ENCODE results near the gene ZNF814. TPM values are rescaled to one million over a fixed set of nuclear protein-coding genes. Genes with fewer than 3 reads are reported as not detected.
"Not testable (repeated sequence)": the region's sequence is repeated elsewhere in the genome, so short reads cannot be mapped to it uniquely, and the experiment has no call there.

ZNF814 gene
- total RNA-seq, 1 donor from 2014 or later, result 34.7 TPM

DNA sequence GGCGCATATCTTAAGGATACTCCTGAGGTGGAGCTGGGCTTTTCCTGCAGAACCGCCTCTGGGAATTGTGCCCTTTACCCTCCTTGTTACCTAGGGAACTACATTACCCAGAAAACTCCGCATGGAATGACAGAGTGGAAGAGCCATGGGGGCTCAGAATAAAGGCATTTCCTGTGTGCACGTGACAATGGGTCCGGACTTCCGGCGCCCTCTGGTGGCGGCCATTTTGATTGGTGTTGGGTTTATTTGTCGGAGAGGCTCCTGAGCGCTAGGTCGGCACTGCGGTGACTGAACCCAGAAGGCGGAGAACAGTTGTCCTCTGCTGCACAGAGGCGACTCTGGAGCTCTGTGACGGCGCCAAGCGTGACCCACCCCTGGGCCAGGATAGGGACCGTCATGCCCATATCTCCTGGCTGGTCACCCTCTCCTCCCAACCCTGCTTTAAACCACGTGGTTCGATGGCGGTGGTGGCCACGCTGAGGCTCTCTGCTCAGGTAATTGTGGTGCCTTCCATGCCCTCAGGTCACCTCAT lies 58.7 kb downstream of the ZNF814 start, which contains the start of gene ZNF587B:
TSS of gene ZNF587B (plus strand) at position 229 of the 532 bp plus-strand sequence. CDS start at position 459, 230 bp downstream.
- Mint-ChIP-seq H3K36me3 (ENCODE audit: low read depth, unreplicated experiment) (peaks cover 13% of the 10 kb centered on the region), H3K4me1 (ENCODE audit: low read depth, unreplicated experiment) (peaks cover 29% of the 10 kb centered on the region), H3K27ac (ENCODE audit: unreplicated experiment) (peak within 1 kb of the TSS; percentile 87), H3K4me3 (ENCODE audit: unreplicated experiment) (peak within 1 kb of the TSS; percentile 87), H3K27me3 (ENCODE audit: low read depth, unreplicated experiment) (no peaks in the 10 kb centered on the region), H3K9me3 (ENCODE audit: unreplicated experiment) (no peaks in the 10 kb centered on the region)
- FAIRE-seq (peak; percentile 9), DNase-seq (ENCODE audit: low read depth) (peak; percentile 44)
- peak within 1 kb of the TSS; percentile 65 for H3K27ac ChIP-seq (ENCODE audit: low read depth, low read length)
- peak within 1 kb of the TSS; percentile 72 for H3K9ac ChIP-seq (ENCODE audit: low read length)
- no peaks in the 10 kb centered on the region for H3K4me1 ChIP-seq (ENCODE audit: insufficient read depth, low read length)
- H3K79me2 ChIP-seq (ENCODE audit: insufficient read depth, low read length), result peaks cover 70% of the 10 kb centered on the region
- no peaks in the 10 kb centered on the region for H3K36me3 ChIP-seq (ENCODE audit: insufficient read depth, low read length)
- H3K9me3 ChIP-seq (ENCODE audit: insufficient read depth, low read depth, low read length), result no peaks in the 10 kb centered on the region
- peak within 1 kb of the TSS; percentile 61 for H3K4me3 ChIP-seq (ENCODE audit: insufficient read depth, low read depth, low read length)
- TF ChIP-seq, protein P1, sequence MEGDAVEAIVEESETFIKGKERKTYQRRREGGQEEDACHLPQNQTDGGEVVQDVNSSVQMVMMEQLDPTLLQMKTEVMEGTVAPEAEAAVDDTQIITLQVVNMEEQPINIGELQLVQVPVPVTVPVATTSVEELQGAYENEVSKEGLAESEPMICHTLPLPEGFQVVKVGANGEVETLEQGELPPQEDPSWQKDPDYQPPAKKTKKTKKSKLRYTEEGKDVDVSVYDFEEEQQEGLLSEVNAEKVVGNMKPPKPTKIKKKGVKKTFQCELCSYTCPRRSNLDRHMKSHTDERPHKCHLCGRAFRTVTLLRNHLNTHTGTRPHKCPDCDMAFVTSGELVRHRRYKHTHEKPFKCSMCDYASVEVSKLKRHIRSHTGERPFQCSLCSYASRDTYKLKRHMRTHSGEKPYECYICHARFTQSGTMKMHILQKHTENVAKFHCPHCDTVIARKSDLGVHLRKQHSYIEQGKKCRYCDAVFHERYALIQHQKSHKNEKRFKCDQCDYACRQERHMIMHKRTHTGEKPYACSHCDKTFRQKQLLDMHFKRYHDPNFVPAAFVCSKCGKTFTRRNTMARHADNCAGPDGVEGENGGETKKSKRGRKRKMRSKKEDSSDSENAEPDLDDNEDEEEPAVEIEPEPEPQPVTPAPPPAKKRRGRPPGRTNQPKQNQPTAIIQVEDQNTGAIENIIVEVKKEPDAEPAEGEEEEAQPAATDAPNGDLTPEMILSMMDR (IDR thresholded peaks at IDR 0.05; ENCODE audit: insufficient read depth, low read depth, low read length), result no peak
- no peak for TF ChIP-seq EZH2 (IDR thresholded peaks at IDR 0.05; ENCODE audit: insufficient read depth, low read length)
- H3K27me3 ChIP-seq (ENCODE audit: insufficient read depth, low read length), result no peaks in the 10 kb centered on the region
- H2AFZ ChIP-seq (ENCODE audit: low read depth, low read length), result peak within 1 kb of the TSS; percentile 78
- peaks cover 39% of the 10 kb centered on the region for H4K20me1 ChIP-seq (ENCODE audit: insufficient read depth, low read length)
- peak within 1 kb of the TSS; percentile 84 for H3K4me2 ChIP-seq (ENCODE audit: low read length)

DNA sequence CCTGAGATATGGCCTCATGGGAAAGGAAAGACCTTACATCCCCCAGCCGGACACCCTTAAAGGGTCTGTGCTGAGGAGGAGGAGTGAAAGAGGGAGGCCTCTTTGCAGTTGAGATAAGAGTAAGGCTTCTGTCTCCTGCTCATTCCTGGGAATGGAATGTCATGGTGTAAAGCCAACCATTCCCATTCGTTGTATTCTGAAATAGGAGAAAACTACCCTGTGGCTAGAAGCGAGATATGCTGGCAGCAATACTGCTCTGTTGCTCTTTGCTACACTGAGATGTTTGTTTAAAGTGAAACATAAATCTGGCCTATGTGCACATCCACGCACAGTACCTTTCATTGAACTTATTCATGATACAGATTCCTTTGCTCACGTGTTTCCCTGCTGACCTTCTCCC lies 59.5 kb downstream of the ZNF814 start:
- Histone ChIP-seq H3K4me3 (ENCODE audit: insufficient read depth, low read depth, low read length) (no peak overlapping the region), H3K27ac (ENCODE audit: low read depth, low read length) (no peak overlapping the region), H3K79me2 (ENCODE audit: insufficient read depth, low read length) (peaks cover 78% of the 10 kb centered on the region), H3K27me3 (ENCODE audit: insufficient read depth, low read length) (no peaks in the 10 kb centered on the region), H4K20me1 (ENCODE audit: insufficient read depth, low read length) (peaks cover 42% of the 10 kb centered on the region), H3K36me3 (ENCODE audit: insufficient read depth, low read length) (peaks cover 2% of the 10 kb centered on the region), H3K9me3 (ENCODE audit: insufficient read depth, low read depth, low read length) (no peaks in the 10 kb centered on the region), H3K4me1 (ENCODE audit: insufficient read depth, low read length) (no peaks in the 10 kb centered on the region), H2AFZ (ENCODE audit: low read depth, low read length) (no peak overlapping the region), H3K9ac (ENCODE audit: low read length) (no peak overlapping the region), H3K4me2 (ENCODE audit: low read length) (peak overlapping the region; percentile 84)
- H3K4me3 Mint-ChIP-seq (ENCODE audit: unreplicated experiment), result peak overlapping the region; percentile 87
- no peaks in the 10 kb centered on the region for H3K27me3 Mint-ChIP-seq (ENCODE audit: low read depth, unreplicated experiment)
- no peaks in the 10 kb centered on the region for H3K9me3 Mint-ChIP-seq (ENCODE audit: unreplicated experiment)
- peak; percentile 41 for DNase-seq (ENCODE audit: low read depth)
- TF ChIP-seq, protein P1 (IDR thresholded peaks at IDR 0.05; ENCODE audit: insufficient read depth, low read depth, low read length), result no peak
- TF ChIP-seq EZH2 (IDR thresholded peaks at IDR 0.05; ENCODE audit: insufficient read depth, low read length), result no peak
- FAIRE-seq, result no peak
- H3K36me3 Mint-ChIP-seq (ENCODE audit: low read depth, unreplicated experiment), result peaks cover 13% of the 10 kb centered on the region
- H3K4me1 Mint-ChIP-seq (ENCODE audit: low read depth, unreplicated experiment), result peaks cover 29% of the 10 kb centered on the region
- H3K27ac Mint-ChIP-seq (ENCODE audit: unreplicated experiment), result peak overlapping the region; percentile 87

DNA sequence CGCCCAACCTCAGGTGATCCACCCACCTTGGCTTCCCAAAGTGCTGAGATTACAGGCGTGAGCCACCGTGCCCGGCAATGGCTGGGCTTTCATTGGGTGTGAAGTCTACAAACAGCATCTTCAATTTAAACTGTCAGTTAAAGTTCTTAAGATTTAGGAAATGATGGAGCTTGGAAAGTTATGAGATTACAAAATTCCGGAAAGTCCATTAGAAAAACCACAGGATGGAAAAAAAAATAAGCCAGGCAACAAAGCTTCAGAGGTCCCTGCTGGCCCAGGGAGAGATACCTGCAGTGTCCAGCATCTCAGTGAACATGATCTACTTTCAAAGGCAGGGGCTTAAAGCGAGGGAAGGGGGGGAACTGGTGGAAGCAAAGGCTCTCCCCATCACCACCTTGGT lies 63.3 kb downstream of the ZNF814 start:
- H3K9ac ChIP-seq (ENCODE audit: low read length), result no peak overlapping the region
- Mint-ChIP-seq H3K9me3 (ENCODE audit: unreplicated experiment) (no peaks in the 10 kb centered on the region), H3K4me1 (ENCODE audit: low read depth, unreplicated experiment) (peaks cover 33% of the 10 kb centered on the region), H3K36me3 (ENCODE audit: low read depth, unreplicated experiment) (peaks cover 20% of the 10 kb centered on the region), H3K4me3 (ENCODE audit: unreplicated experiment) (no peak overlapping the region), H3K27me3 (ENCODE audit: low read depth, unreplicated experiment) (no peaks in the 10 kb centered on the region), H3K27ac (ENCODE audit: unreplicated experiment) (no peak overlapping the region)
- H3K4me2 ChIP-seq (ENCODE audit: low read length), result no peak overlapping the region
- peaks cover 92% of the 10 kb centered on the region for H3K79me2 ChIP-seq (ENCODE audit: insufficient read depth, low read length)
- no peaks in the 10 kb centered on the region for H3K9me3 ChIP-seq (ENCODE audit: insufficient read depth, low read depth, low read length)
- TF ChIP-seq, protein P1 (IDR thresholded peaks at IDR 0.05; ENCODE audit: insufficient read depth, low read depth, low read length), result no peak
- no peak for TF ChIP-seq EZH2 (IDR thresholded peaks at IDR 0.05; ENCODE audit: insufficient read depth, low read length)
- H2AFZ ChIP-seq (ENCODE audit: low read depth, low read length), result no peak overlapping the region
- H3K4me1 ChIP-seq (ENCODE audit: insufficient read depth, low read length), result peaks cover 4% of the 10 kb centered on the region
- H4K20me1 ChIP-seq (ENCODE audit: insufficient read depth, low read length), result peaks cover 52% of the 10 kb centered on the region
- no peak overlapping the region for H3K27ac ChIP-seq (ENCODE audit: low read depth, low read length)
- H3K36me3 ChIP-seq (ENCODE audit: insufficient read depth, low read length), result peaks cover 5% of the 10 kb centered on the region
- DNase-seq (ENCODE audit: low read depth) (no peak), FAIRE-seq (no peak)
- no peak overlapping the region for H3K4me3 ChIP-seq (ENCODE audit: insufficient read depth, low read depth, low read length)
- no peaks in the 10 kb centered on the region for H3K27me3 ChIP-seq (ENCODE audit: insufficient read depth, low read length)

DNA sequence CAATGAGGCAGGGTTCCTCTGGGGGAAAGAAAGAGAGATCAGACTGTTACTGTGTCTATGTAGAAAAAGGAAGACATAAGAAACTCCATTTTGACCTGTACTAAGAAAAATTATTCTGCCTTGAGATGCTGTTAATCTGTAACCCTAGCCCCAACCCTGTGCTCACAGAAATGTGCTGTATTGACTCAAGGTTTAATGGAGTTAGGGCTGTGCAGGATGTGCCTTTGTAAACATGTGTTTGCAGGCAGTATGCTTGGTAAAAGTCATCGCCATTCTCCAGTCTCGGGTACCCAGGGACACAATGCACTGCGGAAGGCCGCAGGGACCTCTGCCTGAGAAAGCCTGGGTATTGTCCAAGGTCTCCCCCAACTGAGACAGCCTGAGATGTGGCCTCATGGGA lies 65.2 kb downstream of the ZNF814 start:
- FAIRE-seq, result not testable (repeated sequence)

More for the DNA sequence above, 65.2 kb downstream of the ZNF814 start:
- H3K4me2 ChIP-seq (ENCODE audit: low read length); H3K27me3 Mint-ChIP-seq (ENCODE audit: low read depth, unreplicated experiment); H3K9me3 Mint-ChIP-seq (ENCODE audit: unreplicated experiment); H3K4me1 ChIP-seq (ENCODE audit: insufficient read depth, low read length); H3K9me3 ChIP-seq (ENCODE audit: insufficient read depth, low read depth, low read length); H3K4me3 Mint-ChIP-seq (ENCODE audit: unreplicated experiment); H3K27ac ChIP-seq (ENCODE audit: low read depth, low read length); H3K9ac ChIP-seq (ENCODE audit: low read length); H3K27ac Mint-ChIP-seq (ENCODE audit: unreplicated experiment); H3K36me3 ChIP-seq (ENCODE audit: insufficient read depth, low read length); H3K4me3 ChIP-seq (ENCODE audit: insufficient read depth, low read depth, low read length); H2AFZ ChIP-seq (ENCODE audit: low read depth, low read length); H3K27me3 ChIP-seq (ENCODE audit: insufficient read depth, low read length); DNase-seq (ENCODE audit: low read depth): not testable (repeated sequence)
- peaks cover 89% of the 10 kb centered on the region for H3K79me2 ChIP-seq (ENCODE audit: insufficient read depth, low read length)
- peaks cover 45% of the 10 kb centered on the region for H4K20me1 ChIP-seq (ENCODE audit: insufficient read depth, low read length)
- peaks cover 14% of the 10 kb centered on the region for H3K36me3 Mint-ChIP-seq (ENCODE audit: low read depth, unreplicated experiment)
- peaks cover 22% of the 10 kb centered on the region for H3K4me1 Mint-ChIP-seq (ENCODE audit: low read depth, unreplicated experiment)
